Chondrocyte (in vitro differentiated cells): ENCODE results near the gene PLA2G3. TPM values are rescaled to one million over a fixed set of nuclear protein-coding genes. Genes with fewer than 3 reads are reported as not detected.

Source experiments
- DNase-seq: peaks from one replicate; pipeline ENCODE4 v3.0.0; 2021; ENCODE audit warnings: mixed read lengths, low spot score
- H3K27ac Mint-ChIP-seq: one replicate; pipeline ENCODE4 v1.8.0; 2021; ENCODE audit warnings: mild to moderate bottlenecking, moderate library complexity, mixed read lengths; ENCODE audit not compliant: unreplicated experiment
- H3K27me3 Mint-ChIP-seq: 2 replicates; pipeline ENCODE4 v1.8.0; 2021; ENCODE audit warnings: low read depth, mixed read lengths
- H3K36me3 Mint-ChIP-seq: 2 replicates; pipeline ENCODE4 v1.8.0; 2021; ENCODE audit warnings: low read depth, mixed read lengths
- H3K4me1 Mint-ChIP-seq: 2 replicates; pipeline ENCODE4 v1.8.0; 2021; ENCODE audit warnings: low read depth, mild to moderate bottlenecking, mixed read lengths
- H3K4me3 Mint-ChIP-seq: one replicate; pipeline ENCODE4 v1.8.0; 2021; ENCODE audit warnings: mild to moderate bottlenecking, moderate library complexity, mixed read lengths; ENCODE audit not compliant: unreplicated experiment
- H3K9me3 Mint-ChIP-seq: 2 replicates; pipeline ENCODE4 v1.8.0; 2021; ENCODE audit warnings: low read depth, mixed read lengths
- CTCF ChIP-seq: fragments of 200-600 bp; sonication (generic); IDR thresholded peaks from 2 replicates; pipeline ENCODE4 v1.5.0; 2021; ENCODE audit warnings: antibody characterized with exemption, mild to moderate bottlenecking, moderate library complexity
- total RNA-seq: library from RNA; stranded (reverse); gene quantifications from 3 replicates; pipeline ENCODE4 v1.2.1, GENCODE V29; 2021

The PLA2G3 gene
- total RNA-seq, 1 donor from 2014 or later, result 0.07 TPM

GRCh38 chr22:31136711-31137110 is 3.6 kb downstream of the PLA2G3 start:
- no peaks in the 10 kb centered on the region for H3K36me3 Mint-ChIP-seq
- no peak overlapping the region for H3K4me3 Mint-ChIP-seq
- peaks cover 15% of the 10 kb centered on the region for H3K27me3 Mint-ChIP-seq
- no peaks in the 10 kb centered on the region for H3K9me3 Mint-ChIP-seq
- H3K27ac Mint-ChIP-seq, result no peak overlapping the region
- no peak for TF ChIP-seq CTCF
- peaks cover 6% of the 10 kb centered on the region for H3K4me1 Mint-ChIP-seq
- no peak for DNase-seq

GRCh38 chr22:31136155-31136554 is 4.2 kb downstream of the PLA2G3 start:
- Mint-ChIP-seq H3K9me3 (no peaks in the 10 kb centered on the region), H3K27ac (no peak overlapping the region)
- no peak for TF ChIP-seq CTCF

GRCh38 chr22:31135706-31136105 is 4.6 kb downstream of the PLA2G3 start:
- Mint-ChIP-seq H3K4me3 (no peak overlapping the region), H3K4me1 (peaks cover 9% of the 10 kb centered on the region), H3K36me3 (no peaks in the 10 kb centered on the region), H3K27me3 (peaks cover 15% of the 10 kb centered on the region), H3K9me3 (no peaks in the 10 kb centered on the region), H3K27ac (no peak overlapping the region)
- no peak for DNase-seq
- no peak for TF ChIP-seq CTCF

More at GRCh38 chr22:31136155-31136554, 4.2 kb downstream of the PLA2G3 start:
- no peak for DNase-seq
- Mint-ChIP-seq H3K4me3 (no peak overlapping the region), H3K27me3 (peaks cover 15% of the 10 kb centered on the region), H3K36me3 (no peaks in the 10 kb centered on the region), H3K4me1 (peaks cover 9% of the 10 kb centered on the region)

- TF ChIP-seq CTCF, result no peak
- no peak overlapping the region for H3K27ac Mint-ChIP-seq
- no peak for DNase-seq
- peaks cover 9% of the 10 kb centered on the region for H3K27me3 Mint-ChIP-seq
- no peaks in the 10 kb centered on the region for H3K9me3 Mint-ChIP-seq
- no peaks in the 10 kb centered on the region for H3K36me3 Mint-ChIP-seq
- H3K4me3 Mint-ChIP-seq, result no peak overlapping the region
- H3K4me1 Mint-ChIP-seq, result peaks cover 5% of the 10 kb centered on the region
Measured at GRCh38 chr22:31134688-31135087, 5.6 kb downstream of the PLA2G3 start.

GRCh38 chr22:31133911-31134310 is 6.4 kb downstream of the PLA2G3 start:
- Mint-ChIP-seq H3K36me3 (no peaks in the 10 kb centered on the region), H3K4me1 (peaks cover 5% of the 10 kb centered on the region), H3K9me3 (no peaks in the 10 kb centered on the region), H3K4me3 (no peak overlapping the region), H3K27ac (no peak overlapping the region), H3K27me3 (peaks cover 3% of the 10 kb centered on the region)
- DNase-seq, result no peak
- no peak for TF ChIP-seq CTCF
